ENCODE data around the gene CAT.

The CAT gene

GRCh38 chr11:34507156-34507555, 68.4 kb downstream of the CAT start:
- TF ChIP-seq POLR2A (IDR thresholded peaks at IDR 0.05; ENCODE audit: low read length), result no peak
- TF ChIP-seq GATA1 (IDR thresholded peaks at IDR 0.05; ENCODE audit: low read depth, low read length), result no peak
- DNase-seq, result no peak

- DNase-seq, result no peak
- TF ChIP-seq POLR2A (IDR thresholded peaks at IDR 0.05; ENCODE audit: low read length) (no peak), GATA1 (IDR thresholded peaks at IDR 0.05; ENCODE audit: low read depth, low read length) (no peak)
These were observed 68.9 kb downstream of the CAT start for GRCh38 chr11:34507610-34508009.

GRCh38 chr11:34508524-34508923, 69.8 kb downstream of the CAT start:
- TF ChIP-seq GATA1 (IDR thresholded peaks at IDR 0.05; ENCODE audit: low read depth, low read length) (no peak), POLR2A (IDR thresholded peaks at IDR 0.05; ENCODE audit: low read length) (no peak)
- DNase-seq, result no peak

- no peak for TF ChIP-seq GATA1 (IDR thresholded peaks at IDR 0.05; ENCODE audit: low read depth, low read length)
- TF ChIP-seq POLR2A (IDR thresholded peaks at IDR 0.05; ENCODE audit: low read length), result no peak
- DNase-seq, result no peak
These were observed 70.7 kb downstream of the CAT start for GRCh38 chr11:34509336-34509876.

GRCh38 chr11:34510218-34510617, 71.5 kb downstream of the CAT start:
- TF ChIP-seq GATA1 (IDR thresholded peaks at IDR 0.05; ENCODE audit: low read depth, low read length) (no peak), POLR2A (IDR thresholded peaks at IDR 0.05; ENCODE audit: low read length) (no peak)
- DNase-seq, result no peak

- no peak for DNase-seq
- TF ChIP-seq POLR2A (IDR thresholded peaks at IDR 0.05; ENCODE audit: low read length) (no peak), GATA1 (IDR thresholded peaks at IDR 0.05; ENCODE audit: low read depth, low read length) (no peak)
These were observed 71.9 kb downstream of the CAT start for GRCh38 chr11:34510673-34511072.

- no peak for TF ChIP-seq POLR2A (IDR thresholded peaks at IDR 0.05; ENCODE audit: low read length)
- TF ChIP-seq GATA1 (IDR thresholded peaks at IDR 0.05; ENCODE audit: low read depth, low read length), result no peak
- peak; percentile 47 to 61 for DNase-seq
These were observed 74.3 kb downstream of the CAT start for GRCh38 chr11:34512840-34513681.

GRCh38 chr11:34513682-34514449, 75.1 kb downstream of the CAT start, which contains the start of gene ELF5:
Gene ELF5, minus strand, starts transcription at chr11:34513794. Its CDS starts 8,045 bp downstream, at chr11:34505749.
- TF ChIP-seq GATA1 (IDR thresholded peaks at IDR 0.05; ENCODE audit: low read depth, low read length) (no peak), POLR2A (IDR thresholded peaks at IDR 0.05; ENCODE audit: low read length) (no peak)
- no peak for DNase-seq

- TF ChIP-seq POLR2A (IDR thresholded peaks at IDR 0.05; ENCODE audit: low read length), result no peak
- TF ChIP-seq GATA1 (IDR thresholded peaks at IDR 0.05; ENCODE audit: low read depth, low read length), result no peak
- no peak for DNase-seq
These were observed 75.9 kb downstream of the CAT start for GRCh38 chr11:34514597-34514996.

GRCh38 chr11:34516247-34517040, 77.7 kb downstream of the CAT start:
- no peak for TF ChIP-seq GATA1 (IDR thresholded peaks at IDR 0.05; ENCODE audit: low read depth, low read length)
- no peak for TF ChIP-seq POLR2A (IDR thresholded peaks at IDR 0.05; ENCODE audit: low read length)
- DNase-seq, result no peak

- DNase-seq, result no peak
- TF ChIP-seq GATA1 (IDR thresholded peaks at IDR 0.05; ENCODE audit: low read depth, low read length) (no peak), POLR2A (IDR thresholded peaks at IDR 0.05; ENCODE audit: low read length) (no peak)
These were observed 81.0 kb downstream of the CAT start for GRCh38 chr11:34519595-34520235.

GRCh38 chr11:34521265-34521664, 82.5 kb downstream of the CAT start:
- no peak for DNase-seq
- no peak for TF ChIP-seq POLR2A (IDR thresholded peaks at IDR 0.05; ENCODE audit: low read length)
- no peak for TF ChIP-seq GATA1 (IDR thresholded peaks at IDR 0.05; ENCODE audit: low read depth, low read length)

Measured in erythroblast (primary cell).